T-helper 2 cell (primary cell): ENCODE data around the gene SART3.
"Not testable (repeated sequence)": the region's sequence is repeated elsewhere in the genome, so short reads cannot be mapped to it uniquely, and the experiment has no call there.

ENCODE experiments used
- DNase-seq, 5 experiments: peaks; one replicate each; pipeline versions ENCODE4 v3.0.0 to v3.0.0-alpha.2; 2012 to 2022

Gene SART3

GRCh38 chr12:108596854-108597558 lies 36.0 kb upstream of the SART3 start:
- DNase-seq, result no peak

DNA sequence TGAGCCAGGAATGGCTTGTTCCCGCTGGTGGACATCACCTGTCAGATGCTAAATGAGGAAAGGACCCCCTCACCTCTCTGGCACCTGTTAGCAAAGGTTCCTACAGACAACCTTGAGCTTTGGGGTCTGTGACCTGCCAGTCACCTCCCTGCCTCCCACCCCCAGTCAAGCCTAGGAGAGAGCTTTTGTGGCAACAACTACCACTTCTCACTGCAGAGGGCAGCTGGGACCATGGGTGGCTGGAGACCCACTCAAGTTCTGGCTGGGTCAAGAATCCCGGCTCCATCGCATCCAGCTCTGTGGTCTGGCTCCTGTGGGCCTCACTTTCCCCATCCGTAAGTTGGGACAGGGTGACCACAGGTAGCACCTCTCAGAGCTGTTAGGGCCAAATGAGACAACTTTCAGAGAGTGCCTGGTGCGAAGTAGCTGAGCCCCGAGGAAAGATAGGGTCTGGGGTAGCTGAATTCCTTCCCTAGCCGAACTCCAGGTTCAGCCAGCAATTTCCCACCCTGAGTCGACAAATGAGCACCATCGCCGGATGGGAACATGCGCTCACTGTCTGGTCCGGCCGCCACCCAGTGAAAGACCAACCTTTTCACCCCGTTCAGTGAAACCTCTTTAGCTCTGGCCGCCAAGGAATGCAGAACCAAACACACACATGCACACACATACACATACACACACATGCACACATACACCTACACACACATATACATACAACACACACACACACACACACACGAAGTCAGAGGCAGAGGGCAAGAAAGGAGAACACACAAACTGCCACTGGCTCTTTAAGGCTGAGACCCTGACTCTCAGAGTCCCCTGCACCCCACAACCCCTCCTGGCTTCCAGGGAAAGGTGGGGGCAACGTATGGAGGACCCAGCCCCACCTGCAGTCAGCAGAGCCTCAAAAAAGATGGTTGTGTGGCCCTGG lies 35.0 kb upstream of the SART3 start:
- DNase-seq, result no peak

DNA sequence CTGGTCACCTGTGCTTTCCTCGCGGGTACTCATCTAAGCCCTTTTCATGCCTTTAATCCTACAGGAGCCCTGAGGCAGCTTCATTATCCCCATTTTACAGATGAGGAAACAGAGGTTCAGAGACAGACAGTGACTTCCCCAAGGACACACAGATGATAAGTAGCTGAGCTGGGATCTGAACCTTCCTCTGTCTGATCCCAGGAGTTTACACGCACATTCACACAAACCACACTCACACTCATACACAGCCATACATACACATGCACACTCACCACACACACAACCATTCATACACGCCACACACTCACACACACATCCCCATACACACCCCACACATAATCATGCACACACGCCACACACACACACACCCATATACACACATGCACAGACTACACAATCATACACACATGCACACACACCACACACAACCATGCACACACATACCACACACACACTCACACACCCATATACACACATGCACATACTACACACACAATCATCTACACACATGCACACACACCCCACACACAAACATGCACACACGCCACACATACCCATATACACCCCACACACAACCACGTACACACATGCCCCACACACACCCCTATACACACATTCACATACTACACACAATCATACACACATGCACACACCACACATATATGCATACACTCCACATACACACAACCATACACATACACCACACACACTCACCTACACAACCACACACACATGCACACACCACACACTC lies 34.2 kb upstream of the SART3 start:
- no peak for DNase-seq

GRCh38 chr12:108594323-108594903 lies 33.4 kb upstream of the SART3 start:
- no peak for DNase-seq

GRCh38 chr12:108592033-108592909 lies 31.3 kb upstream of the SART3 start:
- DNase-seq, result no peak

GRCh38 chr12:108591267-108591980 lies 30.5 kb upstream of the SART3 start:
- DNase-seq, result no peak

DNA sequence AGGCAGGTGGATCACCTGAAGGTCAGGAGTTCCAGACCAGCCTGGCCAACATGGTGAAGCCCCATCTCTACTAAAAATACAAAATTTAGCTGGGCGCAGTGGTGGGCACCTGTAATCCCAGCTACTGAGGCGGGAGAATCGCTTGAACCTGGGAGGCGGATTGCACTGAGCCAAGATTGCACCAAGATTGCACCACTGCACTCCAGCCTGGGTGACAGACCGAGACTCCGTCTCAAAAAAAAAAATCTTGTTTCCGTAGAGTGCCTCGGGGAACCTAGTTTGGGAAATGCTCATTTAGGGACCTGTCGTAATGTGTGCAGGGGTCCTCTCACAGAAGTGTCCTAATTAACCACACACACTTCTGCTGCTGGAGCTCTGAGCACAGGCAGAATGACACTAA lies 29.5 kb upstream of the SART3 start:
- not testable (repeated sequence) for DNase-seq

GRCh38 chr12:108589840-108590229 lies 28.9 kb upstream of the SART3 start:
- DNase-seq, result no peak

DNA sequence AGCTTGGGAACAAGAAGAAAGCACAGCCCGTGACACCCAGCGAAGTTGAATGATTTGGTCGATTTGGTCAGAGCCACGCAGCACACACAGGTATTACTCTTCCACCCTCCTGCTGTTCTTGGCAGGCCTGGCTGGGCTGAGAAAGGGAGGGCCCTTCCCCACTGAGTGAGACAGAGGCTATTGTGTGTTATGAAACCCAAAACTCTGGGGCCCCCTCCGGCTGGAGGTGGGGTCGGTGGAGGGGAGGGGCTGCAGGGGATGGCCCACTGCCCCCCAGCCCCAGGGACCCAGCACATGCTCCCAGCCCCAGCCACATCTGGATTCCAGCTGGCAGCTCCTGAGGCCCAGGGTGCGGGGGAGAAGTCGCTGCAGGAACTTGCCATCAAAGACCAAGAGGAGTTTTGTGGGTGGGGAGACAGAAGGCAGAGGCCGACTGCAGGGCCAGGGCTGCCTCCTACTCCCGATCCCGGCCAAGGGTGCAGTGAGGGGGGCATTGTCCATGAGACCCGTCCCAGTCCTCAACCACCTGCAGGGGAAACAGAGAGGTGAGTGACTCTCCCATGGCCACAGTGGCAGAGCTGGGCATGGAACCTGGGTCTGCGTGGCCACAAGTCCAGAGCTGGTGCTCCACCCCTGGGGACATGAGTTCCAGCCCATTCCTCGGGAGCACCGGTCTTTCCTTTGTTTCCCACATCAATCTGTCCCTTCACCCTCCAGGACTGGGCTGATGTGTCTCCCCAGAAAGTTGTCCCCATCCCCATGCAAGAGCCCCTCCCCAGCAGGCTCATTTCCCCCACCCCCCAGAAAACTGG lies 28.3 kb upstream of the SART3 start:
- DNase-seq, result no peak

- DNase-seq, result no peak
Measured at GRCh38 chr12:108587826-108588225, 26.9 kb upstream of the SART3 start.

DNA sequence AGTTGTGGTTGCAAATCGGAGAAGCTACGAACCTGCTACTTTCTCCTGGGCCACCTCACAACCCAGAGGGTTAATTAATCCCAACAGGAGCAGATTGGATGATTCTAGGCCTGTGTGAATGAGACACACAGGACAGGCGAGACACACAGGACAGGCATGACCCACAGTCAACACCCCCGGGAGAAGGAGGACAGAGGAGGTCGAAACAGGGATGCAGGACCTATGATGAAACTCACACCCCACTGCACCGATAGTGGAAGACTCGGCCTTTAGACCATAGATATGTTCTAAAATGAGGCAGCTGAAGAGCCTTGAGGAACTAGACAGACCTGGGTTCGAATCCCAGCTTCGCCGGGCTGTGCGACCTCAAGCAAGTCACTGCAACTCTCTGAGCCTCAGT lies 25.3 kb upstream of the SART3 start:
- no peak for DNase-seq

DNA sequence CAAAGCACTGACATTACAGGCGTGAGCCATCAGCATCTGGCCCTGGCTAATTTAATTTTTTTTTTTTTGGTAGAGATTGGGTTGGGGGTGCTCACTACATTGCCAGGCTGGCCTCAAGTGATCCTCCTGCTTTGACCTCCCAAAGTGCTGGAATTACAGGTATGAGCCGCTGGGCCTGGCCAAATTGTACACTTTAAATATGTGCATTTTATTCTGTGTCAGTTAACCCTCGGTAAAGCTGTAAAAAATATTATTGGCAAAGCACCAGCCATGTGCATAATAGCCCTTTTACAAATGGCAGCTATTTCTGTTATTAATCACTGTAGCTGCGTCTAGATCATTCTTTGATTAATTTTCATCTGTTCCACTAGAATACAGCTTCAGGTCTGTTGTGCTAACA lies 24.9 kb upstream of the SART3 start:
- DNase-seq, result no peak

DNA sequence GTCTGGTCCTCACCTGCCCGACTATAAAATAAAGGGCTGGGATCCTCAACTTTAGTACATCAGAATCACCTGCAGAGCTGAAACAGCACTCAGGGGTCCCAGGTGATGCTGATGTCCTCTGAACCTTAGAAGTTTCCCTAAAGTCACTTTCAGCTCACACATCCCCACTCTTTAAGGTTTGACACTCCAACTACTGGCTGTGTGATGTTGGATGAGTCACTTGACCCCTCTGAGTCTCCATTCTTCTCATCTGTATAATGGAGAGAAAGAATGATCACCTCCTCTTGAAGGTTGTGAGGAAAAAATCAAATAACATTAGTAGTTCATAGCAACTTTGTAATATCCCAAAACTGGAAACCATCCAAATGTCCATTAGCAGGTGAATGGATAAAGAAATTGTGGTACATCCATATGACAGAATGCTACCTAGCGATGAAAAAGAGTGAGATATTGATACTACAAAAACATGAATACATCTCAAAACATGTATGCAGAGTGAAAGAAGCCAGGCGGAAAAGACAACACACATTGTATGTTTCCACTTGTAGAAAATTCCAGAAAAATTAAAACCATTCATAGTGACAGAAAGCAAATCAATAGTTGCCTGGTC lies 23.6 kb upstream of the SART3 start:
- no peak for DNase-seq

DNA sequence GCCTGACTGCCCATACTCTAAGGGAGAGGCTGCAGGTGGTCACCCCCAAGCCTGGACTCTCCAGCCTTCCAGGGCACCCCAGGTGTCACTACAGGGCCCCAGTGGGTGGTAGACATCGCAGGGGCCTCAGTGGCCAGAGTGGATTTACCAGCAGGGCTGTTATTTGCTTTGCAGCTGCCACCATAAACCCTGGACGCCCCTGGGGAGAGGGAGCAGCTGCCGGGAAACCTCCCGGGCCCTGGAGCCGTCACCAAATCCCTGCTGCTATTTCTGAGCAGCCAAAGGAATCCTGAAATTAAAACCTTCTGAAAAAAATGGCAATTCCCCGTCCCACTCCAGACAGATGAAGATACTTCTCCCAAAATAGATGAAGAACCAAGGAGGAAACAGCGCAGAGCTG lies 23.0 kb upstream of the SART3 start:
- DNase-seq, result no peak

- no peak for DNase-seq
Measured at GRCh38 chr12:108582978-108583770, 22.2 kb upstream of the SART3 start.

GRCh38 chr12:108582509-108582908 lies 21.5 kb upstream of the SART3 start:
- DNase-seq, result no peak

DNA sequence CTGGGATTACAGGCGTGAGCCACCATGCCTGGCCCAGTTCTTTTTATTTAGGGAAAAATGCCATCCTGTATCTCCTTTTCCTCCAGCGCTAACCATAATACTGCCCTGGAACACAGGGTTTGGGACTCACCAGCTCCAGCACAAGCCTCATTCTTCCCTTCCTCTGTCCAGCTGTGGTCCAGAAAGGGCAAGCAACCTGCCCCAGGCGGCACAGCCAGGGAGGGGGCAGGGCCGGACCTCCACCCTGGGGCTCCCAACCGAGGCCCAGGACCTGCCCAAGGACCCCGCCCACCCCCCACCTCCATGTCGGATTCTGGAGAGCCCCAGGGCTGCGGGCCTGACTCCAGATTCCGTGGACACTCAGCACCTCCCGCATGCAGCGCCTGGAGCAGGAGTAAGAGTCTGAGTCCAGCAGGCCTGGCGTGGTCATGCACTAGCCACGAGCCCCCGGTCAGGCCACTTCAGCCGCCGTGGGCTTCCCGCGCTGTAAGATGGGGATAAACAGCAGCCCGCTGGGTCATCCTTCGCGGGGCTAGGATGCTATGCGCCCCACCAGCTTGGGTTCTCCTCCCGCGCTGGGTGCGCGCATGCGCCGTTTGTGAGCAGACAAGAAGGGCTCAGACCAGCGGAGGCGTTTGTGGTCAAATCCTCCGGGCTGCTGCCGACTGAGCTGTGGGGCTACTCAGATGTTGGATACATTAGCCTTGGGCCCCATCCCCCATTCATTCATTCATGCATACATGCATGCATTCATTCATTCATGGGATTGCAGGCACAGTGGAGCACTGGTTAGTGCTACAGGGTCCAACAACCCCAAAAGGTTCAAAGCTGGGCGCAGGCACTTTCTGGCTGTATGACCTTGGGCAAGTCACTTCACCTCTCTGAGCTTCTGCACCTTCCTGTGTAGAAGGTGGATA lies 20.6 kb upstream of the SART3 start:
- no peak for DNase-seq

DNA sequence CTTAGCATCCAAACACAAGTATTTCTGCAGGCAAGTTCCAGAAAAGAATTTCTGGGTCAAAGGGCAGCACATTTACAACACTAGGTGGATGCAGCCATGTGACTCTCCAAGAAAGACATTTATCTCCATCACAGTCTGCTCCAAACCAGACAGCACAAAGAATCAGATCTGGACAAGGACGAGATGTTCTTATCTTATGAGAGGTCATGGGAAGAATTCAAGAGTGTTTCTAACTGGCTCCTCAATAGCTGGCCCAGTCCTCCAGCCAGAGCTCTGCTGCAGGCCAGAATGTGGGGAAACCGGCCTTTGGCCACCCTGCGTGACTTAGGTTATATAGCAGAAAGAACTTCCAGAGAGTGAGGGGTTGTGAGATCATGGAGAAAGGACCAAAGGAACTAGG lies 19.6 kb upstream of the SART3 start:
- DNase-seq, result no peak
